T-helper 22 cell (primary cell): ENCODE results near the gene ARMC6.

Experiments used
- DNase-seq: peaks from one replicate; pipeline ENCODE4 v3.0.0-alpha.2; 2020; ENCODE audit warnings: low read depth

Gene ARMC6

GRCh38 chr19:19033426-19034203, at the start of gene ARMC6, which contains the start of gene SUGP2:
Gene ARMC6, plus strand, starts transcription at chr19:19033603. Its CDS starts 607 bp downstream, at chr19:19034210.
Gene SUGP2, minus strand, starts transcription at chr19:19033517. Its CDS starts 2,446 bp downstream, at chr19:19031071.
- DNase-seq, result peak; percentile 81

- DNase-seq, result no peak
Measured at GRCh38 chr19:18984251-18984650, 49.2 kb upstream of the ARMC6 start.

GRCh38 chr19:18985257-18985656, 48.1 kb upstream of the ARMC6 start:
- no peak for DNase-seq

GRCh38 chr19:18987456-18987855, 45.9 kb upstream of the ARMC6 start:
- DNase-seq, result no peak

- DNase-seq, result no peak
Measured at GRCh38 chr19:18989316-18989715, 44.1 kb upstream of the ARMC6 start.

- DNase-seq, result no peak
Measured at GRCh38 chr19:18990128-18990708, 43.2 kb upstream of the ARMC6 start.

- no peak for DNase-seq
Measured at GRCh38 chr19:18991006-18991405, 42.4 kb upstream of the ARMC6 start.

- no peak for DNase-seq
Measured at GRCh38 chr19:18991468-18991867, 41.9 kb upstream of the ARMC6 start.

GRCh38 chr19:18992696-18993095, 40.7 kb upstream of the ARMC6 start:
- DNase-seq, result no peak

DNA sequence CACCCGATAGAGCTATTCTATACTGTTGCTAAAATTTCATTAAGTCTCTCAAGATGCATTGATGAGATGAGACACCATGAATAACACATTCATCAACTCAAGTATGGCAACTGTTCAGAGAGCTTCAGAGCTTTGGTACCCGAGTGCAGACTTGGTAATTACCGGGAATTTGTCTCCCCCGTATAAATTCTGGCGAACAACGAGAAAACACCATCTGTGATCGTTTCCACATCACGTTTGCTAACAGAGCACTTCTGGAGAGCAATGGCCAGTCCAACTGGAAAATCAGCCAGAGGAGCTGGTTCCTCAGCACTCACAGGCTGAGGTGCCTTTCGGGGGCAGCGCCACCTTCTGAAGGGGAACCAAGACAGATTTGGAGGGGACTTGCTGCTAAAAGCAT, 40.3 kb upstream of the ARMC6 start:
- DNase-seq, result no peak

DNA sequence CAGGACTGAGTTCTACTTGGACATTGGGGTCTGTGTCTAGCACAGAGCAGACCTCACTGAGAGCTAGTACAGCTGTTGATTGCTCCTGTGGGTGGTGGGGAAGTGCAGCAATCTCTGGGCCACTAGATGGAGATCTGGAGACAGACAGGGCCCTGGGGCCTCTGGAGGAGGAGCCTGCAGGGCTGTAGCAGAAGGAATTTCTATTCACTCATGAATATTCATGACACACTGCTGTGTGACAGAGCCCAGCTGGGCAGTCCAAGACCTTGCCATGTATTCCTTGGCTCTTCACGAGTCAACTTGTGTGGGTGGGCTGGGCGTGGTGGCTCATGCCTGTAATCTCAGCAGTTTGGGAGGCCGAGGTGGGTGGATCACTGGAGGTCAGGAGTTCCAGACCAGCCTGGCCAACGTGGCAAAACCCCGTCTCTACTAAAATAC, 37.6 kb upstream of the ARMC6 start:
- no peak for DNase-seq

- DNase-seq, result no peak
Measured at GRCh38 chr19:18996351-18996750, 37.1 kb upstream of the ARMC6 start.

DNA sequence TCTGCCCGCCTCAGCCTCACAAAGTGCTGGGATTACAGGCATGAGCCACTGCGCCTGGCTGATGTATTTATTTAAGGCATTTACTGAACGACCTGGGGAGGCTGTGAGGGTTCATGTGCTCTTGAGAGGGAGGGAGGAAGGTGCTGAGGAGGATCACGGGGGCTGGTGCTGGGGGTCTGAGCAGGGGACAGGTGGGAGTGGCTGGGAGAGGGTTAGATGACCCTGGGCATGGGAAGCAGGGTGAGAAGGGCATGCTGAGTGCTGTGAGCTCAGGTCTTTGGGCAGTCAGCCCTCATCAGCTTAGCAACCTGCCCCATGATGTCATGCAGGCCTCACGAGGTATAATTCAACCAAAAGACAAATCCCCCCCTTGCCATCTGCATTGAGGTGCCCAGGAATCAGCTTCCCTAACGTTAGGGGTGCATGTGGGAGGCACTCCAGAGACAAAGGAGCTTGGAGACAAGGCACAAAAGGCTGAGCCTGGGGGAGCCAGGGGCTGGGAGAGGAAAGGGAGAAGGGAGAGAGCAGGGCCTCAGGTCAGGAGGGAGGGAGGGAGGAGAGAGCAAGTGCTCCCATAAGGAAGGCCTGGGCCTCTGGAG, 36.5 kb upstream of the ARMC6 start:
- no peak for DNase-seq

DNA sequence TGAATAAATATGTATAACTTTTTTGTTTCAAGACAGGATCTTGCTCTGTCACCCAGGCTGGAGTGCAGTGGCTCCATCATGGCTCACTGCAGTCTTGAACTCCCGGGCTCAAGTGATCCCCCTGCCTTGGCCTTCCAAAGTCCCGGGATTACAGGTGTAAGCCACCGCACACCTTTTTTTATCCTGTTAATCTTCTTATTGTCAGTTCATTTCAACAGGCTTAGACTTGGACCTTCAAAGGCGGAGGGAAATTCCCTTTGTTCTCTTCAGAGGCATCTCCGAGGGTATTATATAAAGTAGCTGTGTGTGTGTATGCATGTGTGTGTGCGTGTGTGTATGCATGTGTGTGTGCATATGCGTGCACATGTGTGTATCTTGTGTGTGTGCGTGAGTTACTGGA, 35.1 kb upstream of the ARMC6 start:
- no peak for DNase-seq

DNA sequence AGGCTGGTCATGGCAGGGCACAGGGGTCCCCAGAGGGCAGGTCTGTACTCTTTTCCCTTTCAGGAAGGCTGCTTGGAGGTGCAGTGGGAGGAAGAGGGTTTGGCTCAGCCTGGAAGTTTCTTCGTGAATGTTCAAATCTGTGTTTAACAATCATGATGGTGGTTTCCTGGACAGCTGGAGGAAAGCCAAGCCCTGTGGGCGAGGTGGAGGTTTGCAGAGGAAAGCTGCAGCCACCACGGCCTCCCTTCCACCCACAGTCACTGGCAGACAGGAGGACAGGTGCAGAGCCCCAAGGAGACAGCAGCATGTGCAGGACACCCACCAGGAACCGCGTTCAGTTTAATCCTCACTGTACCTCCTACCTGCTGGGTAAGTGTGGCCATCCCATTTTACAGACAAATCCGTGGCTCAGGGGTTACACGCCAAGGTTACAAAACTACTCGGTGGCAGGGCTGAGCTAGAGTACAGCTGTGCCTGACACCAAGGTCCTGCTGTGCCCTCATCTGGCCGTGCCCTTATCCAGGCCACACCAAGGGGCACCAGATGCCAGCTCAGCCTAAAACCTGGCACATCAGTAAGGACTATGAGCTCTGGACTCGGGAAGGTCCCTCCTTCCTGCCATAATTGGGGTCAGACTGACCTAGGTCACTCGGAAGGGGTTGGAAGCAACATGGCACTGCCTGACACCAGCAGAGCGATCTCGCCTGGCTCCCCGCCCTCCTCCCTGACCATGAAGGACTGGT, 34.2 kb upstream of the ARMC6 start:
- no peak for DNase-seq

DNA sequence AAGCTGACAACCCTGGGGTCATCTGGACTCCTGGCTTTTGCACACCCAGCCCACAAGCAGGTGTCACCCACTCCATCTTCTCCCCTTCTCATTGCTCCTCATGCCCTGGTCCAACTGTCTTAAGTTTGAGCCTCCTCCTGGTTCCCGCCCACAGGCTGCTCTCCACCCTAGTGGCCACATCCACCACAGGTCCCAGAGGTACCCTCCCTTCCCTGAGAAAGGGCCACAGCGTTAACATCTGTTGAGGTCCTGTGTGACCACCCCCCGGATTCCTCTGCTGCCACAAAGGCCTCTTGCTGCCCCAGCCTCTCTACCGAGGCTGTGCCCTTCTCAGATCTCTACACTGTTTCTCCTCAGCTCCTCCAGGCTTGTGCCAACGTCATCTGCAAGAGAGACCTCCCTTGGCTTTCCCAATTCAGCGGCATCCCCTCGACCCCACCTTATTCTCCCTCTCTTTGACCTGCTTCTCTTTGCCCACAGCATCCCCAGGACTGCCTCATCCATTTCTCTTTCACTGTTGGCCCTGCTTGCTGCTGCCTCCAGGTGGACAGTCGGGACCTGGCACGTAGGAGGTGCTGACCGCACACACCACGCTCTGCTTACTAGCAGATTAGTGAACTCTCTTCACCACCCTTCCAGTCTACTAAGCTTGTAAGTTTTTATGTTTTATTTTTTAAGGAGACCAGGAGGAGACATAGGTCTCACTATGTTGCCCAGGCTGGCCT, 33.3 kb upstream of the ARMC6 start:
- DNase-seq, result no peak

DNA sequence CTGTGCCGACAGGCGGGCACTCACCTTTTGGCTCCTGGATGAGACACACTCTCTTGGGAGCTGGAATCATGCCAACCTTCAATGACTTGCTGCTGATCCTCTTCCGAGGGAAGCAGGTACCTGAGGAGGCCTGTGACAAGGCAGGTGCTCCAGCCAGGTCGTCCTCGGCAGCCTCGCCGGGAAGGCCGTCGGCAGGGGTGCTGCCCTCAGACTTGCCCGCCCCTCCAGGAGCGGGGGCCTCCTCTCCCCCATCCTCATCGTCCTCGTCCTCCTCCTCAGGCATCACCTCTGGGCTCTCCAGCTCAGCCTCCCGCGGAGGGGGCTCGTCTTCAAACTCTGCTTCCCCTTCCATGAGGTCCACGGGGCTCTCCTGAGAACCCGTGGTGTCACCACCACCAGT, 29.3 kb upstream of the ARMC6 start:
- no peak for DNase-seq

DNA sequence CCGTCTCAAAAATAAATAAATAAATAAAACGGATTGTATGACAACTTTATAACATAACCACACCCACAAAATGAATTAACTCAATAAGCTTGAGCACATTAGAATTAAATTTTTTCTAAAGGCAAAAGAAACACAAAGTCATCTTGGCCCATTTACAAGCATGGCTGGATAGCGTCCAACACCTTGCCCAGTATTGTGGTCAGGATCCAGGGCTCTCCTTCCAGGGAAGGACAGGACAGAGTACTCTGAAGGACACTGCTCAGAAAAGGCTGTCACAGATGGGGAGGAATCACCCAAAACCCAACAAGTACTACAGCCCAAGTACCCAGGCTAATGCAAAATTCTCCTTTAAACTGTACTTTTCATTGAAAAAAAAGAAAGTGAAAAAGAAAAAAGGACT, 27.2 kb upstream of the ARMC6 start:
- no peak for DNase-seq

- no peak for DNase-seq
Measured at GRCh38 chr19:19009951-19010350, 23.5 kb upstream of the ARMC6 start.

- no peak for DNase-seq
Measured at GRCh38 chr19:19010551-19010950, 22.9 kb upstream of the ARMC6 start.

DNA sequence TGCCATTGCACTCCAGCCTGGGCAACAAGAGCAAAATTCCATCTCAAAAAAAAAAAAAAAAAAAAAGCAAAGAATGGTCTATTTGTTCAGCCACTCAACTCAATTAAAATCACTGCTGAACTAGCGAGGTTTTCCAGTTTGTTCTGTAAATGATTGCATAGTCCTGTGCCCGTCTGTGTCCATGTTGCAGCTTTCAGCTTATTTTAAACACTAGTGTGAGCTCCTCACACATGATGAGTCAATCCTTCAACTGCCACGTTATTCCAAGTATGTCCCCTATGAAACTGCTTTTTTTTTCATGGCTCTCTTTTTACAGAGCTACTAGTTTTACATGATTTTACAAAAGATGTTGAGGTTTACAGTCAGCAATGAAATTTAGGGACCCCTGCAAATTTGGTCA, 12.3 kb upstream of the ARMC6 start:
- DNase-seq, result no peak

DNA sequence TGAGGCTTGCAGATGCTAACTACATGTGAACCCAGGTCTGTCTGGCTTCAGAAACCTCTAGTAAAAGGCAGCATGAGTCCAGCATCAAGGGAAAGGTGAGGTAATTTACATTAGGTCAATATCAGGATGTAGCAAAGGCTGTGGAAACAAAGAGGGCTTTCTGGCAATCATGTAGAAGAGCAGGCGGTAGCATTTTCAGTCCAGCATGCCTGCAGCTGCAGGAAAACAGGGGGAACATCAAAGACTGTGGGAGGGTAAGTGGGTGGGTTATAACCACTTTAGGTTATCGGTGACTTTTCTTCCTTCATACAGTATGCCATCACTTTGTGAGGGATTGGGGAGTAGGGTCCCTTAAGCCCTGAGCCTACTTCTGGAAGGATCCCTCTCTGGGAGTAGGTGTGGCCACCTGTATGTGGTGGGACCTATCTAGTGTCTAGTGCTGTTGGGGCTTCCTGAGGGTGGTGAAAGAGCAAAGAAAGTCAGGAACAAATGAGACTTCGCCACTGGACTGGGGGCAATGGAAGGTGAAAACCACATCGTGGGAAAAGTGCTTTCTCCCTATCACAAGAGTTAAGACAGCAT, 10.9 kb upstream of the ARMC6 start:
- DNase-seq, result no peak
